ENCODE measurements around the gene SH2D7.
A peak's percentile ranks its signal among the peaks of the same experiment; 100 is the strongest.
"Not testable (repeated sequence)": the region's sequence is repeated elsewhere in the genome, so short reads cannot be mapped to it uniquely, and the experiment has no call there.

SH2D7 gene

GRCh38 chr15:78146425-78147154 is 54.2 kb downstream of the SH2D7 start:
- Histone ChIP-seq H3K36me3 (ENCODE audit: control insufficient read depth, insufficient read depth, low read length) (no peaks in the 10 kb centered on the region), H3K4me3 (ENCODE audit: low read length) (no peak overlapping the region), H3K27me3 (ENCODE audit: control insufficient read depth, insufficient read depth, low read length) (no peaks in the 10 kb centered on the region), H3K9me3 (ENCODE audit: control insufficient read depth, insufficient read depth, low read length) (no peaks in the 10 kb centered on the region), H3K4me1 (ENCODE audit: control insufficient read depth, insufficient read depth, low read length) (0 out of 2 replicates have a peak, but pooled peaks cover 2% of the 10 kb centered on the region), H3K27ac (ENCODE audit: low read length) (no peak overlapping the region)
- WGBS (ENCODE audit: insufficient coverage, insufficient read length): no CpG with 5 or more reads among the region's 4 CpGs
- no peak for DNase-seq (ENCODE audit: low read depth, low spot score)

GRCh38 chr15:78147566-78147965 is 55.2 kb downstream of the SH2D7 start:
- WGBS (ENCODE audit: insufficient coverage, insufficient read length): no CpG with 5 or more reads among the region's 6 CpGs
- 0 out of 2 replicates have a peak, but pooled peaks cover 2% of the 10 kb centered on the region for H3K4me1 ChIP-seq (ENCODE audit: control insufficient read depth, insufficient read depth, low read length)
- H3K4me3 ChIP-seq (ENCODE audit: low read length): no peak overlapping the region
- no peaks in the 10 kb centered on the region for H3K36me3 ChIP-seq (ENCODE audit: control insufficient read depth, insufficient read depth, low read length)
- no peak for DNase-seq (ENCODE audit: low read depth, low spot score)
- H3K9me3 ChIP-seq (ENCODE audit: control insufficient read depth, insufficient read depth, low read length): no peaks in the 10 kb centered on the region
- H3K27me3 ChIP-seq (ENCODE audit: control insufficient read depth, insufficient read depth, low read length): no peaks in the 10 kb centered on the region
- H3K27ac ChIP-seq (ENCODE audit: low read length): no peak overlapping the region

GRCh38 chr15:78148392-78149067 is 56.2 kb downstream of the SH2D7 start:
- 0 out of 2 replicates have a peak, but pooled peaks cover 2% of the 10 kb centered on the region for H3K4me1 ChIP-seq (ENCODE audit: control insufficient read depth, insufficient read depth, low read length)
- no peaks in the 10 kb centered on the region for H3K9me3 ChIP-seq (ENCODE audit: control insufficient read depth, insufficient read depth, low read length)
- no CpG with 5 or more reads among the region's 14 CpGs for WGBS (ENCODE audit: insufficient coverage, insufficient read length)
- peak overlapping the region; percentile 79; the same call in 1 of the 2 replicates for H3K4me3 ChIP-seq (ENCODE audit: low read length)
- DNase-seq (ENCODE audit: low read depth, low spot score): no peak
- H3K27ac ChIP-seq (ENCODE audit: low read length): no peak overlapping the region
- no peaks in the 10 kb centered on the region for H3K27me3 ChIP-seq (ENCODE audit: control insufficient read depth, insufficient read depth, low read length)
- no peaks in the 10 kb centered on the region for H3K36me3 ChIP-seq (ENCODE audit: control insufficient read depth, insufficient read depth, low read length)

GRCh38 chr15:78149068-78149804 is 56.9 kb downstream of the SH2D7 start, which contains the start of gene IDH3A:
Gene IDH3A (plus strand): TSS chr15:78149362. CDS start chr15:78149404, 42 bp downstream.
- H3K36me3 ChIP-seq (ENCODE audit: control insufficient read depth, insufficient read depth, low read length): no peaks in the 10 kb centered on the region
- peak; percentile 72 for DNase-seq (ENCODE audit: low read depth, low spot score)
- peak within 1 kb of the TSS; percentile 79 for H3K4me3 ChIP-seq (ENCODE audit: low read length)
- 0 out of 2 replicates have a peak, but pooled peaks cover 2% of the 10 kb centered on the region for H3K4me1 ChIP-seq (ENCODE audit: control insufficient read depth, insufficient read depth, low read length)
- no CpG with 5 or more reads among the region's 79 CpGs for WGBS (ENCODE audit: insufficient coverage, insufficient read length)
- H3K9me3 ChIP-seq (ENCODE audit: control insufficient read depth, insufficient read depth, low read length): no peaks in the 10 kb centered on the region
- no peak within 1 kb of the TSS for H3K27ac ChIP-seq (ENCODE audit: low read length)
- no peaks in the 10 kb centered on the region for H3K27me3 ChIP-seq (ENCODE audit: control insufficient read depth, insufficient read depth, low read length)

- no peaks in the 10 kb centered on the region for H3K27me3 ChIP-seq (ENCODE audit: control insufficient read depth, insufficient read depth, low read length)
- no peaks in the 10 kb centered on the region for H3K9me3 ChIP-seq (ENCODE audit: control insufficient read depth, insufficient read depth, low read length)
- no peaks in the 10 kb centered on the region for H3K36me3 ChIP-seq (ENCODE audit: control insufficient read depth, insufficient read depth, low read length)
- no peak overlapping the region for H3K27ac ChIP-seq (ENCODE audit: low read length)
- no CpG with 5 or more reads among the region's 20 CpGs for WGBS (ENCODE audit: insufficient coverage, insufficient read length)
- H3K4me1 ChIP-seq (ENCODE audit: control insufficient read depth, insufficient read depth, low read length): 0 out of 2 replicates have a peak, but pooled peaks cover 2% of the 10 kb centered on the region
- no peak for DNase-seq (ENCODE audit: low read depth, low spot score)
- peak overlapping the region; percentile 79 for H3K4me3 ChIP-seq (ENCODE audit: low read length)
Observed at GRCh38 chr15:78149805-78150751, 57.7 kb downstream of the SH2D7 start.

GRCh38 chr15:78151075-78151474 is 58.7 kb downstream of the SH2D7 start:
- no CpG with 5 or more reads among the region's 8 CpGs for WGBS (ENCODE audit: insufficient coverage, insufficient read length)
- not testable (repeated sequence) for H3K9me3 ChIP-seq (ENCODE audit: control insufficient read depth, insufficient read depth, low read length)

More at GRCh38 chr15:78151075-78151474, 58.7 kb downstream of the SH2D7 start:
- H3K4me1 ChIP-seq (ENCODE audit: control insufficient read depth, insufficient read depth, low read length); H3K27ac ChIP-seq (ENCODE audit: low read length); H3K27me3 ChIP-seq (ENCODE audit: control insufficient read depth, insufficient read depth, low read length); H3K36me3 ChIP-seq (ENCODE audit: control insufficient read depth, insufficient read depth, low read length); DNase-seq (ENCODE audit: low read depth, low spot score); H3K4me3 ChIP-seq (ENCODE audit: low read length): not testable (repeated sequence)

Data from iPS DF 6.9 (cell line).